Central memory CD8-positive, alpha-beta T cell (primary cell): ENCODE data around the gene GABRA6.
"Not testable (repeated sequence)": the region's sequence is repeated elsewhere in the genome, so short reads cannot be mapped to it uniquely, and the experiment has no call there.

Experiments used
- ATAC-seq: fragments of 150-1000 bp; cut with Tn5 transposase; replicated peaks from 2 replicates; pipeline ENCODE4 v1.10.0; 2022; ENCODE audit warnings: mild to moderate bottlenecking, moderate FRiP score, moderate number of reproducible peaks; ENCODE audit not compliant: poor library complexity, severe bottlenecking; ENCODE audit errors: extremely low read depth
- DNase-seq, 2 donors: peaks; one replicate each; pipeline ENCODE4 v3.0.0; 2021; ENCODE audit warnings: low spot score in 2 of 2
- H3K27ac Mint-ChIP-seq: one replicate; pipeline ENCODE4 v1.8.0; 2022; ENCODE audit warnings: low read depth, mild to moderate bottlenecking, moderate library complexity, mixed read lengths
- H3K27me3 Mint-ChIP-seq: one replicate; pipeline ENCODE4 v1.8.0; 2022; ENCODE audit warnings: mixed read lengths
- H3K36me3 Mint-ChIP-seq: one replicate; pipeline ENCODE4 v1.8.0; 2022; ENCODE audit warnings: mild to moderate bottlenecking, moderate library complexity, mixed read lengths; ENCODE audit not compliant: insufficient read depth
- H3K4me1 Mint-ChIP-seq: one replicate; pipeline ENCODE4 v1.8.0; 2022; ENCODE audit warnings: mixed read lengths
- H3K4me3 Mint-ChIP-seq: one replicate; pipeline ENCODE4 v1.8.0; 2022; ENCODE audit warnings: mild to moderate bottlenecking, moderate library complexity, mixed read lengths
- H3K9me3 Mint-ChIP-seq: one replicate; pipeline ENCODE4 v1.8.0; 2022; ENCODE audit warnings: mixed read lengths

The GABRA6 gene

GRCh38 chr5:161685461-161685860 lies at the start of gene GABRA6:
Gene GABRA6 (plus strand): TSS chr5:161685721. CDS start chr5:161685990, 269 bp downstream.
- no peak for ATAC-seq
- no peak for DNase-seq
- peaks cover 10% of the 10 kb centered on the region for H3K9me3 Mint-ChIP-seq
- no peaks in the 10 kb centered on the region for H3K4me1 Mint-ChIP-seq
- H3K27ac Mint-ChIP-seq = no peak within 1 kb of the TSS
- no peaks in the 10 kb centered on the region for H3K27me3 Mint-ChIP-seq
- no peaks in the 10 kb centered on the region for H3K36me3 Mint-ChIP-seq
- no peak within 1 kb of the TSS for H3K4me3 Mint-ChIP-seq

- H3K4me1 Mint-ChIP-seq = no peaks in the 10 kb centered on the region
- H3K36me3 Mint-ChIP-seq = no peaks in the 10 kb centered on the region
- H3K27ac Mint-ChIP-seq = no peak overlapping the region
- no peak overlapping the region for H3K4me3 Mint-ChIP-seq
- H3K9me3 Mint-ChIP-seq = peaks cover 9% of the 10 kb centered on the region
- DNase-seq (no peak), ATAC-seq (no peak)
- no peaks in the 10 kb centered on the region for H3K27me3 Mint-ChIP-seq
These were observed 47.9 kb upstream of the GABRA6 start for GRCh38 chr5:161637591-161637990.

GRCh38 chr5:161641444-161641843 lies 44.1 kb upstream of the GABRA6 start:
- ATAC-seq (no peak), DNase-seq (no peak)
- peaks cover 9% of the 10 kb centered on the region for H3K9me3 Mint-ChIP-seq
- no peak overlapping the region for H3K4me3 Mint-ChIP-seq
- no peak overlapping the region for H3K27ac Mint-ChIP-seq
- no peaks in the 10 kb centered on the region for H3K27me3 Mint-ChIP-seq
- H3K4me1 Mint-ChIP-seq = no peaks in the 10 kb centered on the region
- H3K36me3 Mint-ChIP-seq = no peaks in the 10 kb centered on the region

- H3K36me3 Mint-ChIP-seq = no peaks in the 10 kb centered on the region
- no peaks in the 10 kb centered on the region for H3K27me3 Mint-ChIP-seq
- DNase-seq = no peak
- H3K4me1 Mint-ChIP-seq = no peaks in the 10 kb centered on the region
- no peak overlapping the region for H3K4me3 Mint-ChIP-seq
- H3K9me3 Mint-ChIP-seq = peaks cover 9% of the 10 kb centered on the region
- no peak for ATAC-seq
- H3K27ac Mint-ChIP-seq = no peak overlapping the region
These were observed 40.3 kb upstream of the GABRA6 start for GRCh38 chr5:161645264-161645663.

- not testable (repeated sequence) for ATAC-seq, DNase-seq, H3K27me3 Mint-ChIP-seq, H3K4me1 Mint-ChIP-seq, H3K36me3 Mint-ChIP-seq, H3K27ac Mint-ChIP-seq, H3K4me3 Mint-ChIP-seq
- peaks cover 21% of the 10 kb centered on the region for H3K9me3 Mint-ChIP-seq
These were observed 33.6 kb upstream of the GABRA6 start for GRCh38 chr5:161651926-161652325.

GRCh38 chr5:161660806-161661205 lies 24.7 kb upstream of the GABRA6 start:
- Mint-ChIP-seq H3K27me3 (no peaks in the 10 kb centered on the region), H3K36me3 (no peaks in the 10 kb centered on the region), H3K27ac (no peak overlapping the region), H3K4me1 (no peaks in the 10 kb centered on the region), H3K4me3 (no peak overlapping the region), H3K9me3 (peaks cover 9% of the 10 kb centered on the region)
- no peak for ATAC-seq
- DNase-seq = no peak

- Mint-ChIP-seq H3K36me3 (no peaks in the 10 kb centered on the region), H3K27ac (no peak overlapping the region), H3K27me3 (no peaks in the 10 kb centered on the region), H3K9me3 (peaks cover 16% of the 10 kb centered on the region), H3K4me1 (no peaks in the 10 kb centered on the region), H3K4me3 (no peak overlapping the region)
- ATAC-seq (no peak), DNase-seq (no peak)
These were observed 22.1 kb upstream of the GABRA6 start for GRCh38 chr5:161663431-161663830.

GRCh38 chr5:161676103-161676502 lies 9.4 kb upstream of the GABRA6 start:
- no peaks in the 10 kb centered on the region for H3K36me3 Mint-ChIP-seq
- peaks cover 5% of the 10 kb centered on the region for H3K9me3 Mint-ChIP-seq
- no peak overlapping the region for H3K27ac Mint-ChIP-seq
- DNase-seq (no peak), ATAC-seq (no peak)
- H3K27me3 Mint-ChIP-seq = no peaks in the 10 kb centered on the region
- H3K4me3 Mint-ChIP-seq = no peak overlapping the region
- no peaks in the 10 kb centered on the region for H3K4me1 Mint-ChIP-seq

- ATAC-seq (no peak), DNase-seq (no peak)
- Mint-ChIP-seq H3K27ac (no peak overlapping the region), H3K4me3 (no peak overlapping the region), H3K9me3 (peaks cover 10% of the 10 kb centered on the region), H3K27me3 (no peaks in the 10 kb centered on the region), H3K36me3 (no peaks in the 10 kb centered on the region), H3K4me1 (no peaks in the 10 kb centered on the region)
These were observed 628 bp downstream of the GABRA6 start for GRCh38 chr5:161686149-161686548.

GRCh38 chr5:161686881-161687280 lies 1.4 kb downstream of the GABRA6 start:
- no peak for ATAC-seq
- Mint-ChIP-seq H3K36me3 (no peaks in the 10 kb centered on the region), H3K9me3 (peaks cover 10% of the 10 kb centered on the region), H3K4me1 (no peaks in the 10 kb centered on the region), H3K27ac (no peak overlapping the region), H3K4me3 (no peak overlapping the region), H3K27me3 (no peaks in the 10 kb centered on the region)
- no peak for DNase-seq

- no peaks in the 10 kb centered on the region for H3K4me1 Mint-ChIP-seq
- H3K27ac Mint-ChIP-seq = no peak overlapping the region
- DNase-seq (no peak), ATAC-seq (no peak)
- no peaks in the 10 kb centered on the region for H3K27me3 Mint-ChIP-seq
- peaks cover 10% of the 10 kb centered on the region for H3K9me3 Mint-ChIP-seq
- H3K36me3 Mint-ChIP-seq = no peaks in the 10 kb centered on the region
- no peak overlapping the region for H3K4me3 Mint-ChIP-seq
These were observed 1.8 kb downstream of the GABRA6 start for GRCh38 chr5:161687316-161687715.

- H3K36me3 Mint-ChIP-seq = no peaks in the 10 kb centered on the region
- ATAC-seq (no peak), DNase-seq (no peak)
- no peak overlapping the region for H3K4me3 Mint-ChIP-seq
- no peaks in the 10 kb centered on the region for H3K9me3 Mint-ChIP-seq
- H3K4me1 Mint-ChIP-seq = no peaks in the 10 kb centered on the region
- no peak overlapping the region for H3K27ac Mint-ChIP-seq
- H3K27me3 Mint-ChIP-seq = no peaks in the 10 kb centered on the region
These were observed 6.4 kb downstream of the GABRA6 start for GRCh38 chr5:161691911-161692310.

GRCh38 chr5:161697001-161697400 lies 11.5 kb downstream of the GABRA6 start:
- DNase-seq = no peak
- no peaks in the 10 kb centered on the region for H3K4me1 Mint-ChIP-seq
- no peaks in the 10 kb centered on the region for H3K36me3 Mint-ChIP-seq
- H3K27ac Mint-ChIP-seq = no peak overlapping the region
- no peak overlapping the region for H3K4me3 Mint-ChIP-seq
- no peak for ATAC-seq
- H3K27me3 Mint-ChIP-seq = no peaks in the 10 kb centered on the region
- H3K9me3 Mint-ChIP-seq = peaks cover 16% of the 10 kb centered on the region

GRCh38 chr5:161700065-161700464 lies 14.5 kb downstream of the GABRA6 start:
- Mint-ChIP-seq H3K4me3 (no peak overlapping the region), H3K27ac (no peak overlapping the region), H3K4me1 (no peaks in the 10 kb centered on the region), H3K36me3 (no peaks in the 10 kb centered on the region), H3K27me3 (no peaks in the 10 kb centered on the region), H3K9me3 (peaks cover 16% of the 10 kb centered on the region)
- ATAC-seq = no peak
- no peak for DNase-seq
